ENCODE measurements around the gene SH3GLB1.

SH3GLB1 gene

DNA sequence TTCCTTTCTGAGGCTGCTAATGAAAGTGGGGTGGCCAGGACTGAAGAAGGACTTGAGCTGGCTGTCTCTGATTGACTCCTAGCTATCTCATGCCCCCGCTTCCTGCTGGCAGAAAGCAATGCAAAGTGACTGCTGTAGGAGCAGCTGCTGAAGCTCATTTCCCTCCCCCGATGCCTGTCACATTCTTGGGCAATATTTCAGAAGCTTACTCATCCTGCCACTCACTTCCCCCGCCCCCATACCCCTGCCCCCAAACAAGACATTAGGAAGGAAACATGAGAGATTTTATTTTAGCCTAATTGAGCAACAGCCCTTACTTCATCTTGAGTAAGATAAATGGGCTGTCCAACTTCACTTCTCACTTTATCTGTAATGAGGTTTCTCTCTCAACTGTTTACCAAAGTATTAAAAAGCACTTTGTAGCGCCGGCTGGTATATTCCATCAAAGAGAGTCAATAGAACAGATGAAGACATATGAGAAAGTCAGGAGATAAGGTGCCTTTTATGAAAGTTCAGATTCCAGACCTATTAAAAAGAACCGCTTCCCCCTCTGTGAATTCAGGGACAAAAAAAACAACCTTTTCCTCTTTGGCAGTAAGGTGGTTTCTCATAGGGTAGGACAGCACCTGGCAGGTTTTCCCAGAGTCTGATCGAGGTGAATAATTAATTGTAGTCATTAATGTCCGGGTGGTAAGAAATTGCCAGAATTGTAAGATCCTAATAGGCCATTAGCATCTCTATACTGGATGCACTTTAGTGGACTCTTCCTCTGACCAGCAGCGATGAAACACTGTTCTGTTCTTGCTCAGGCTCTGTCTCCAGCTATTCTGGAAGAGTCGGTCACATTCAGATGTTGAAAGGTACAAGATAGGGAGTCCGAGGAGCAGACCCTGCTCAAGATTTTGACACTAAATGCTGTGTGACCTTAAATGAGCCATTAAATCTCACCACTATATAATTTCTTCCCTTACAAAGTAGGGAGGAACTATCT, 70.2 kb downstream of the SH3GLB1 start:
- DNase-seq (ENCODE audit: low read depth) = peak; percentile 95

DNA sequence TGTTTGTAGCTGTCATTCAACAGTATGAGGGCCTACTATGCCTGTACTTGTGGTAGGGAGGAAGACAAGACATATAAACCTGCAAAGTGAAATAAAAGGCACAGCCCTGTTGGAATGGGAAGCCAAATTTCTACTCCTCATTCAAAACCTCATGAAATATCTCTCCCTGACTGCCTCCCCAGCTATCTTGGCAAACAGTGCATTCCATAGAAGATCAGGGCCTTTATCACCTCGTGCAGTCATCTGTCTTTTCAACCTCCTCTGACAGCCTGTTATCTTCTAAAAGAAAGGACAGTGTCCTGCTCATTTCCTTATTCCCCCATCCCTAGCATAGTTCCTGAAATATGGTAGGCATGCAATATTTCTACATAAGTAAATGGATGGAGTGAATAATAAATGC, 71.0 kb downstream of the SH3GLB1 start:
- no peak for DNase-seq (ENCODE audit: low read depth)

DNA sequence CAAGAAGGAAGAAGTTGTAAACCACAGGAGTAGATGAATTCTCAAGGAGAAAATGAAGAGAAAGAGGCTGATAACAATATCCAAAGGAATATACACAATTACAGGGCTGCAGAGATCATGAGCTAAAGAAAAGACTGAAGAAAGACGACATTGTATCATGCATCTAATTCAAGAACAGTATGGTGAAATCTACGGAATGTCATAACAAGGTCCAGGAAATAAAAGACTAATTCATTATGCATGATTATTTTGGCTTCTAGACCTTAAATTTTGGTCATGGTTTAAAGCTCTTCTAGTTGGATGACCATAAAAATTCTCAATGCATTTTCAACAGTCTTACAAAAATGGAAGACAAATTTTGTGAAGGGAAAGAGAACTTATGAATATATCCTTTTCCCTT, 71.7 kb downstream of the SH3GLB1 start:
- no peak for DNase-seq (ENCODE audit: low read depth)

DNA sequence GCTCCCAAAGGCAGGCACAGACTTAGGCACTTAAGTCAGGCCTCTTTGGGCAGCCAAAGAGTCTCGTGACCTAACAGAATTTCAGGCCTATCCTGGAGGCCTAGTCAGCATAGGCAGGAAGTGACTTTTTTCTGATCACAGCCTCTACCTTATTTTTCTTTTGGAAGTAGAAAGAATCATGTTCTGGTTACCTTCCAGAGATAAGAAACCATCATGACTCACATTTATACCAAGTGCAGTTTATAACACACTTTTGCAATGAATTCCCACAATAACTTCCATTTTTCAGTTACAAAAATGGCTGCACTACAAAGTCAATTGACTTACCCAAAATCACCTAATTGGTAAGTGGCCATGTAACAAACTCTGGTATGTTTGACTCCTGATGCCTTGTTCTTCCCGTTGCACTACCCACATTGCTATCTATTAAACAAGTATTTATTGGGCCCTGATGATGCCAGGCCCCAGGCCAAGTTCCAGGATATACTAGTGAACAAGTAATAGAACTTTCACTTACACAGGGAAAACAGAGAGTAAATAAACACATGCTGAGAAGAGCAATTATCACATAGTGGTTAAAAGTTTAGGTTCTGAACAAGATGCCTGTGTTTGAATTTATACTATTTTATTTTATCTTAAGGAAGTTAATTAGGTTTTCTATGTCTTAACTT, 74.3 kb downstream of the SH3GLB1 start:
- DNase-seq (ENCODE audit: low read depth) = peak; percentile 73

DNA sequence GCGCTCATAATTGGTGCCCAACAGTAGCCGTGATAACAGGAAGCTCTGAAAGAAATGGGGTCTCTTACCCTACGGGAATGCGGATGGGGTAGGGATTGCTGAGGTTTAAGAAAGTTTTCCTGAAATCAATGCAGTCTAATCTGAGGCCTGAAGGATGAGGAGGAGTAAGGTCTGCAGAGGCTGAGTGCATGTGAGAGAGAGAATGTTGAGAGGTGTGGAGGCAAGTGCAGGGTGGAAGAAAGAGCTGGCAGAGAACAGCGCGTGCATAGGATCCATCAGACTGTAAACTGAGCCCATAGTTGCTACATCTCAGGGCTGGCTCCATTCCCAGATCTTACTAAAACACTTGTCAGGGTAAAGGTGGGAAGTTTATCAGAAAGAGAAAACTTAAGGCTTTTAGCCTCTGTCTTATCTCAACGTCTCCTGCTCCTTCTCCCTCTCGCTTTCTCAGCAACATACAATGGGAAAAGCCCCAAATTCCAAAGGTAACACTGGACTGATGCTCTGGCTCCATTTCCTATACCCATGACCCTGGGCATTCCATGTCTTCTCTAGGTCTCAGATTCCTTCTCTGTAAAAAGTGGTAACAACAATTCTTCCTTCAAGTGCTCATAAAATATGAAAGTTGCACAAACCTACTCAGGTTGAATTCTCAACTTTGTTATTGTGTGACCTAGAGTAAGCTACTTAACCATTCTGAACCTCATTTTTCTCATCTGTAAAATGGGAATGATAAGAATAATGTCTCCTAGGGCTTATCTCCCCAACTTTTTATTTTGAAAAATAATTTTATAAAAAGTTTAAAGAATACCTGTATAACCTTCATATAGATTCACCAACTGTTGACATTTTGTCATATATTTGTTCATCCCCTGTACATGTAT, 75.2 kb downstream of the SH3GLB1 start:
- DNase-seq (ENCODE audit: low read depth) = peak; percentile 91

DNA sequence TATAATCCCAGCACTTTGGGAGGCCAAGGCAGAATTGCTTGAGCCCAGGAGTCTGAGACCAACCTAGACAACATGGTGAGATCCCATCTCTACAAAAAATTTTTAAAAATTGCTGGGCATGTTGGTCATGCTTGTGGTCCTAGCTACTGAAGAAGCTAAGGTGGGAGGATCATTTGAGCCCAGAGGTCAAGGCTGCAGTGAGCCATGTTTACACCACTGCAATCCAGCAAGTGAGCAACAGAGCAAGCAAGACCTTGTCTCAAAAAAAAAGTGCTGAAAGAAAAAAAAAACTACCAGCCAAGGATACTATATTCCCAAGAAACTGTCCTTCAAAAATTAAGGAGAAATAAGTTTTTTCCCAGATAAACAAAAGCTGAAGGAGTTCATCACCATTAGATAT, 78.1 kb downstream of the SH3GLB1 start:
- DNase-seq (ENCODE audit: low read depth) = no peak

DNA sequence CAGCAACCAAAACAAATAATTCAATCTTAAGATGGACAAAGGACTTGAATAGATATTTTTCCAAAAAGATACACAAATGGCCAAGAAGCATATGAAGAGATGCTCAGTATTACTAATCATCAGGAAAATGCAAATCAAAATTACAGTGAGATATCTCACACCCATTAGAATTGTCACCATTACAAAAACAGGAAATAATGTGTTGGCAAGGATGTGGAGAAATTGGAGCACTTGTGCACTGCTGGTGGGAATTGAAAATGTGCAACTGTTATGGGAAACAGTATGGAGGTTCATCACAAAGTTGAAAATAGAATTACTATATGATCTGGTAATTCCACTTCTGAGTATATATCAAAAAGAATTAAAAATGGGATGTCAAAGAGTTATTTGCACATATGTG, 83.2 kb downstream of the SH3GLB1 start:
- no peak for DNase-seq (ENCODE audit: low read depth)

DNA sequence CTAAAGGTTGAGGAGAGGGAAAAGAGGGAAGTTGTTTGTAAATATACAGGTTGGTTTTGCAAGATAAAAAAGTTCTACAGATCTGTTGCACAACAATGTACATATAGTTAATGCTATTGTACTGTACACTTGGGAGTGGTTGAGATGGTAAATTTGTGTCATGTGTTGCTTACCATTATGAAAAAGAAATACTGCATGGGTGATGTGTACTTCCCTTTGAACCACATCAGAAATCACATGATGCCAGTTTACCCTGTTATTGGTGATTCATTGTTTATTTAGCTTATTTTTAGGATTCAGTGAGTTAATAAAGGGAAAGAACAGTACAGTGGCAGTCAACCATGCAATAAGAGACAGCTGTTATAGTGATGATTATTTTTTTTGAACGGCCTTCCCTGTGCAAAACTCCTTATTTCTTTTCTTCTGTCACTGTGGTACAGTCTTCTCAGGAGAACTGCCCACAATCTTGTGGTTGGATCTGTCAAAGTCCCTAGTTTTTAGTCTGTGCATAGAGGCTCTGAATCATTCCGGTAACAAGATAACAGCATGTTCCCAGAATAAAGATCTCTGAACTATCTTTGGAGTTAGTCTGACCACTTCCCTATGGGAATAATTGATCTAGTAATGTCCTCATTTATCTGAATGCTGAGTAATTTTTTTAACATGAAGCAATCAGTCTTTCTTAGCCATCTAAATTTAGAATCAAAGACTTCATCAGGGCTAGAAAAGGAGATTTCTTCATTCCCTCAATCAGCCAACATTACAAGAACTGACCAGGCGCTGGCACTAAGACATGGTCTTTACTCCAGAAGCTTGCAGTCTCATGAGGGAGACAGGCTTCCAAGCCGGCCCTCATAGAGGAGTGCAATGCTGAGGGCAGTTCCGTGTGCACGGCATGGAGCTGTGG, 84.2 kb downstream of the SH3GLB1 start:
- peak; percentile 84 for DNase-seq (ENCODE audit: low read depth)

DNA sequence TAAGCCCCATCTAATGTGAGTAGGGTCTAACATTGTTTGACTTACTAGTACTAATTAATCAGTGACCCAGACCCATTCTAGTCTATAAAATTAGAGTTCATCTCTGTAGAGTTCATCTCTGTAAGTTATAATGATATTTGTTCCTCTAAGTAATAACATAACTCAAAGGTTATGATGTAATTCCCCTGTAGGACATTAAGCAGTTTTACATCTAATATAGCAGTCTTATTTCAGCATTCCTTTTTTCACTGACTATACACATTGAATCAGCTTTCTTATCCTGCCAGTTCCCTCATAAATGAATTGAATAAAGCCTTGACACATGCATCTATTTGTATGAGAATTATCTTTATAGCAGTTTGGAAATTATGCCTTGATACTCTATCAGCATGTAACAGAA, 90.9 kb downstream of the SH3GLB1 start:
- DNase-seq (ENCODE audit: low read depth) = no peak
